OCI-LY3 (cell line): ENCODE results near the gene SPAG9.

Experiments
- H2AFZ ChIP-seq: fragments of 200-600, 300-600 bp; shearing (Covaris generic); 2 replicates; pipeline ENCODE4 v1.6.0; 2014; ENCODE audit warnings: antibody characterized with exemption, low read depth, low read length
- H3K27ac ChIP-seq: fragments of 200-600, 300-600 bp; sonication (generic); 2 replicates; pipeline ENCODE4 v1.5.1; 2014; ENCODE audit warnings: mild to moderate bottlenecking, low read length, moderate library complexity, mixed read lengths
- H3K27me3 ChIP-seq: fragments of 200-600, 300-600 bp; sonication (generic); 2 replicates; pipeline ENCODE4 v1.6.1; 2014; ENCODE audit warnings: low read depth, low read length, mixed read lengths
- H3K36me3 ChIP-seq: fragments of 200-600, 300-600 bp; sonication (generic); replicated peaks from 2 replicates; pipeline ENCODE3; 2014; ENCODE audit warnings: low read depth, low read length, mixed read lengths
- H3K4me1 ChIP-seq: fragments of 300-600, 200-600 bp; sonication (generic); 2 replicates; pipeline ENCODE4 v1.6.1; 2014; ENCODE audit warnings: low read length, mixed read lengths
- H3K4me2 ChIP-seq: fragments of 200-600, 300-600 bp; sonication (generic); 2 replicates; pipeline ENCODE4 v1.6.1; 2014; ENCODE audit warnings: low read length, mixed read lengths
- H3K4me3 ChIP-seq: fragments of 300-600, 200-600 bp; sonication (generic); 2 replicates; pipeline ENCODE4 v1.5.1; 2014; ENCODE audit warnings: antibody characterized with exemption, mild to moderate bottlenecking, low read length, moderate library complexity
- H3K79me2 ChIP-seq: fragments of 300-600, 200-600 bp; shearing (Covaris generic); 2 replicates; pipeline ENCODE4 v1.6.1; 2014; ENCODE audit warnings: mild to moderate bottlenecking, low read length, mixed read lengths
- H3K9ac ChIP-seq: fragments of 300-600, 200-600 bp; shearing (Covaris generic); 2 replicates; pipeline ENCODE4 v1.6.0; 2014; ENCODE audit warnings: mild to moderate bottlenecking, low read length, moderate library complexity
- H3K9me3 ChIP-seq: fragments of 200-600, 300-600 bp; shearing (Covaris generic); 2 replicates; pipeline ENCODE4 v1.6.1; 2014; ENCODE audit warnings: low read length, mixed read lengths; ENCODE audit not compliant: insufficient read depth
- H4K20me1 ChIP-seq: fragments of 200-600, 300-600 bp; sonication (generic); 2 replicates; pipeline ENCODE4 v1.6.1; 2016; ENCODE audit warnings: low read length, mixed read lengths; ENCODE audit not compliant: insufficient read depth
- CTCF ChIP-seq: fragments of 200-600, 300-600 bp; sonication (generic); IDR thresholded peaks from 2 replicates; pipeline ENCODE4 v1.5.1; 2014; ENCODE audit warnings: antibody characterized with exemption, low read length, low read depth
- EZH2phosphoT487 ChIP-seq: fragments of 200-600 bp; shearing (Covaris generic); IDR thresholded peaks from 2 replicates; pipeline ENCODE4 v1.6.1; 2018; ENCODE audit warnings: antibody characterized with exemption, mixed run types, low read depth

The SPAG9 gene

GRCh38 chr17:51065466-51065865 is 55.2 kb downstream of the SPAG9 start:
- no peak overlapping the region for H3K9ac ChIP-seq
- no peaks in the 10 kb centered on the region for H3K79me2 ChIP-seq
- H3K4me1 ChIP-seq, result no peaks in the 10 kb centered on the region
- no peak overlapping the region for H3K4me3 ChIP-seq
- H2AFZ ChIP-seq, result no peak overlapping the region
- H4K20me1 ChIP-seq, result 0 out of 2 replicates have a peak, but pooled peaks cover 3% of the 10 kb centered on the region
- H3K27me3 ChIP-seq, result no peaks in the 10 kb centered on the region
- no peak for TF ChIP-seq EZH2phosphoT487
- no peak for TF ChIP-seq CTCF
- H3K36me3 ChIP-seq, result no peaks in the 10 kb centered on the region
- no peaks in the 10 kb centered on the region for H3K9me3 ChIP-seq
- no peak overlapping the region for H3K4me2 ChIP-seq
- H3K27ac ChIP-seq, result no peak overlapping the region

- Histone ChIP-seq H3K4me2 (no peak overlapping the region), H3K9ac (no peak overlapping the region), H3K4me3 (no peak overlapping the region), H3K9me3 (no peaks in the 10 kb centered on the region), H3K27ac (no peak overlapping the region), H3K27me3 (no peaks in the 10 kb centered on the region), H4K20me1 (0 out of 2 replicates have a peak, but pooled peaks cover 3% of the 10 kb centered on the region), H3K4me1 (no peaks in the 10 kb centered on the region), H3K36me3 (no peaks in the 10 kb centered on the region), H2AFZ (no peak overlapping the region), H3K79me2 (no peaks in the 10 kb centered on the region)
- no peak for TF ChIP-seq EZH2phosphoT487
- no peak for TF ChIP-seq CTCF
These were observed 56.5 kb downstream of the SPAG9 start for GRCh38 chr17:51064061-51064735.

GRCh38 chr17:51060396-51060795 is 60.3 kb downstream of the SPAG9 start:
- H3K79me2 ChIP-seq, result no peaks in the 10 kb centered on the region
- no peak overlapping the region for H3K9ac ChIP-seq
- H3K9me3 ChIP-seq, result no peaks in the 10 kb centered on the region
- H2AFZ ChIP-seq, result no peak overlapping the region
- no peak overlapping the region for H3K27ac ChIP-seq
- no peaks in the 10 kb centered on the region for H3K4me1 ChIP-seq
- H3K4me3 ChIP-seq, result no peak overlapping the region
- no peak overlapping the region for H3K4me2 ChIP-seq
- H3K27me3 ChIP-seq, result no peaks in the 10 kb centered on the region
- 0 out of 2 replicates have a peak, but pooled peaks cover 6% of the 10 kb centered on the region for H4K20me1 ChIP-seq
- no peaks in the 10 kb centered on the region for H3K36me3 ChIP-seq
- TF ChIP-seq CTCF, result no peak
- TF ChIP-seq EZH2phosphoT487, result no peak

- Histone ChIP-seq H3K27ac (no peak overlapping the region), H3K4me2 (no peak overlapping the region), H3K4me3 (no peak overlapping the region), H4K20me1 (0 out of 2 replicates have a peak, but pooled peaks cover 6% of the 10 kb centered on the region), H3K27me3 (no peaks in the 10 kb centered on the region), H3K79me2 (no peaks in the 10 kb centered on the region), H2AFZ (no peak overlapping the region), H3K9me3 (no peaks in the 10 kb centered on the region), H3K36me3 (no peaks in the 10 kb centered on the region), H3K9ac (no peak overlapping the region), H3K4me1 (peaks cover 2% of the 10 kb centered on the region)
- TF ChIP-seq CTCF (no peak), EZH2phosphoT487 (no peak)
These were observed 60.9 kb downstream of the SPAG9 start for GRCh38 chr17:51059781-51060180.
